Measurements from ENCODE around the gene PDLIM4.

GRCh38 chr5:132280371-132281240, 23.1 kb downstream of the PDLIM4 start:
- no peak for TF ChIP-seq CTCF (IDR thresholded peaks at IDR 0.05)
- TF ChIP-seq POLR2A (IDR thresholded peaks at IDR 0.05): no peak

All from heart left ventricle (tissue), 13 donors.